ELR (cell line): ENCODE measurements around the gene NR1I3.

Experiments used
- DNase-seq: peaks from one replicate; pipeline ENCODE4 v3.0.0-alpha.2; 2015; ENCODE audit warnings: low read depth

NR1I3 gene

GRCh38 chr1:161195171-161195570, 42.8 kb downstream of the NR1I3 start:
- DNase-seq: no peak

GRCh38 chr1:161193561-161194235, 44.3 kb downstream of the NR1I3 start:
- DNase-seq: no peak

- DNase-seq: peak; percentile 80
Measured at GRCh38 chr1:161192476-161193465, 45.2 kb downstream of the NR1I3 start.

- DNase-seq: no peak
Measured at GRCh38 chr1:161191971-161192370, 46.0 kb downstream of the NR1I3 start.

- no peak for DNase-seq
Measured at GRCh38 chr1:161190962-161191521, 47.0 kb downstream of the NR1I3 start.

- DNase-seq: no peak
Measured at GRCh38 chr1:161189036-161189435, 49.0 kb downstream of the NR1I3 start.

GRCh38 chr1:161188381-161188780, 49.6 kb downstream of the NR1I3 start:
- DNase-seq: no peak

- DNase-seq: no peak
Measured at GRCh38 chr1:161187311-161187710, 50.7 kb downstream of the NR1I3 start.

GRCh38 chr1:161185732-161186311, 52.2 kb downstream of the NR1I3 start:
- DNase-seq: no peak

GRCh38 chr1:161185282-161185682, 52.7 kb downstream of the NR1I3 start:
- DNase-seq: no peak

GRCh38 chr1:161182214-161182613, 55.8 kb downstream of the NR1I3 start:
- DNase-seq: peak; percentile 89

GRCh38 chr1:161180639-161181038, 57.4 kb downstream of the NR1I3 start:
- peak; percentile 44 for DNase-seq

- no peak for DNase-seq
Measured at GRCh38 chr1:161179698-161180097, 58.3 kb downstream of the NR1I3 start.
